Spleen (tissue), 7 donors: Measurements from ENCODE around the gene SCGB1C1.

Experiments
- POLR2A ChIP-seq, 3 donors: fragments of 450-650 bp; IDR thresholded peaks; one replicate each; pipeline ENCODE4 v1.5.1; 2017; ENCODE audit warnings: antibody characterized with exemption in 3 of 3, mild to moderate bottlenecking in 1 of 3
- POLR2AphosphoS5 ChIP-seq, 3 donors: sonication (generic); formaldehyde crosslinking; IDR thresholded peaks; one replicate each; pipeline ENCODE4 v1.5.1; 2017; ENCODE audit warnings: antibody characterized with exemption in 3 of 3
- TF ChIP-seq, protein P1 (sequence below), 11 experiments: fragments of 200-600 bp in 7 of 11; fragments of 450-650 bp in 4 of 11; sonication (generic) in 4 of 11; IDR thresholded peaks in 8 of 11; conservative IDR thresholded peaks in 3 of 11; 1 replicate in 7 of 11; 2 replicates in 4 of 11; pipeline versions ENCODE4 v1.4.0 to v1.8.0; 2016 to 2021; ENCODE audit warnings: antibody characterized with exemption in 11 of 11, inconsistent platforms in 4 of 11, mild to moderate bottlenecking in 1 of 11
- donor health status: DM: no; HTN: no; CAD: no; lungs with moderate emphysema.
- donor health status: DM: no; HTN: no; CAD: no.
- donor health status: DM: no; HTN: no; CAD: no.

GRCh38 chr11:230431-230830, 37.6 kb downstream of the SCGB1C1 start:
- TF ChIP-seq, protein P1, sequence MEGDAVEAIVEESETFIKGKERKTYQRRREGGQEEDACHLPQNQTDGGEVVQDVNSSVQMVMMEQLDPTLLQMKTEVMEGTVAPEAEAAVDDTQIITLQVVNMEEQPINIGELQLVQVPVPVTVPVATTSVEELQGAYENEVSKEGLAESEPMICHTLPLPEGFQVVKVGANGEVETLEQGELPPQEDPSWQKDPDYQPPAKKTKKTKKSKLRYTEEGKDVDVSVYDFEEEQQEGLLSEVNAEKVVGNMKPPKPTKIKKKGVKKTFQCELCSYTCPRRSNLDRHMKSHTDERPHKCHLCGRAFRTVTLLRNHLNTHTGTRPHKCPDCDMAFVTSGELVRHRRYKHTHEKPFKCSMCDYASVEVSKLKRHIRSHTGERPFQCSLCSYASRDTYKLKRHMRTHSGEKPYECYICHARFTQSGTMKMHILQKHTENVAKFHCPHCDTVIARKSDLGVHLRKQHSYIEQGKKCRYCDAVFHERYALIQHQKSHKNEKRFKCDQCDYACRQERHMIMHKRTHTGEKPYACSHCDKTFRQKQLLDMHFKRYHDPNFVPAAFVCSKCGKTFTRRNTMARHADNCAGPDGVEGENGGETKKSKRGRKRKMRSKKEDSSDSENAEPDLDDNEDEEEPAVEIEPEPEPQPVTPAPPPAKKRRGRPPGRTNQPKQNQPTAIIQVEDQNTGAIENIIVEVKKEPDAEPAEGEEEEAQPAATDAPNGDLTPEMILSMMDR (IDR thresholded peaks at IDR 0.05 in 8 of 11, conservative IDR thresholded peaks at IDR 0.05 in 3 of 11), result no peak
- TF ChIP-seq POLR2A (IDR thresholded peaks at IDR 0.05) (no peak), POLR2AphosphoS5 (IDR thresholded peaks at IDR 0.05) (no peak)
